ENCODE data around the gene SMYD4. TPM values are rescaled to one million over a fixed set of nuclear protein-coding genes. Genes with fewer than 3 reads are reported as not detected.
"Not testable (repeated sequence)": the region's sequence is repeated elsewhere in the genome, so short reads cannot be mapped to it uniquely, and the experiment has no call there.

Gene SMYD4
- total RNA-seq, 6 experiments from 2014 or later, result 6.3 to 10.3 (median 8.7) TPM

DNA sequence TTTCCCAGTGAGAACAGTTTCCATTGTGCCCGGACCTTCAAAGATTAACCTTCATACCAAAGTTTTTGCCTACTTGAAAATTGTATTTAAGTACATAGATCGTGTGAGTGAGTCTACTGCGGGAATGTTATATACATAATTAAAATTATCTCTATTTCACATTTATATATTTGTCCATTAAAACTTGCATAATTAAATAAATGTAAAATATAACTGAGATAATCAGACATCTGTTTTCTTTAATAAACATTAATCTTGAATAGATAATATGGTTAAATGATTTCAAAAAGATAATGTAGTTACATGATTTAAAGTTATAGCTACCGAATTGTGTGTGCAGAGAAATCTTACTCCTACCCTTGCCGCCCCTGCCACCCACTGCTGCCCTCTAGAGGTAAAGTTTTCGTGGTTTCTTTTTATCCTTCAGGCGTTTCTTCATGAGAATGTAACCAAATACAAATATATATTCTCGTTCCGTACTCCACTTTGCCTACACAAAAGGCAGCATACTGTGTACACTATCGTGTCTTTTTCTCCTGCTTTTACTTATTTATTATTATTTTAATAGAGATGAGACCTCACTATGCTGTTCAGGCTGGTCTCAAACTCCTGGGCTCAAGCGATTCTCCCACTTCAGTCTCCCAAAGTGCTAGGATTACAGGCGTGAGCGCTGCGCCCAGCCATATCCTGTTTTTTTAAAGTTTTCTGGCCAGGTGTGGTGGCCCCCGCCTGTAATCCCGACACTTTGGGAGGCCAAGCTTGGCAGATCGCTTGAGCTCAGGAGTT lies 35.7 kb upstream of the SMYD4 start:
- H3K36me3 Mint-ChIP-seq (ENCODE audit: low read depth), result peaks cover 5% of the 10 kb centered on the region; the same call in 1 of the 2 replicates
- H3K4me3 Mint-ChIP-seq, result no peak overlapping the region
- no peaks in the 10 kb centered on the region for H3K4me1 Mint-ChIP-seq (ENCODE audit: low read depth)
- peak; percentile 19 for DNase-seq
- H3K27me3 Mint-ChIP-seq (ENCODE audit: insufficient read depth), result no peaks in the 10 kb centered on the region; the same call in 1 of the 2 replicates
- no peaks in the 10 kb centered on the region for H3K9me3 Mint-ChIP-seq
- no peak overlapping the region for H3K27ac Mint-ChIP-seq
- TF ChIP-seq, protein P1, sequence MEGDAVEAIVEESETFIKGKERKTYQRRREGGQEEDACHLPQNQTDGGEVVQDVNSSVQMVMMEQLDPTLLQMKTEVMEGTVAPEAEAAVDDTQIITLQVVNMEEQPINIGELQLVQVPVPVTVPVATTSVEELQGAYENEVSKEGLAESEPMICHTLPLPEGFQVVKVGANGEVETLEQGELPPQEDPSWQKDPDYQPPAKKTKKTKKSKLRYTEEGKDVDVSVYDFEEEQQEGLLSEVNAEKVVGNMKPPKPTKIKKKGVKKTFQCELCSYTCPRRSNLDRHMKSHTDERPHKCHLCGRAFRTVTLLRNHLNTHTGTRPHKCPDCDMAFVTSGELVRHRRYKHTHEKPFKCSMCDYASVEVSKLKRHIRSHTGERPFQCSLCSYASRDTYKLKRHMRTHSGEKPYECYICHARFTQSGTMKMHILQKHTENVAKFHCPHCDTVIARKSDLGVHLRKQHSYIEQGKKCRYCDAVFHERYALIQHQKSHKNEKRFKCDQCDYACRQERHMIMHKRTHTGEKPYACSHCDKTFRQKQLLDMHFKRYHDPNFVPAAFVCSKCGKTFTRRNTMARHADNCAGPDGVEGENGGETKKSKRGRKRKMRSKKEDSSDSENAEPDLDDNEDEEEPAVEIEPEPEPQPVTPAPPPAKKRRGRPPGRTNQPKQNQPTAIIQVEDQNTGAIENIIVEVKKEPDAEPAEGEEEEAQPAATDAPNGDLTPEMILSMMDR (IDR thresholded peaks at IDR 0.05), result peak; percentile 85

DNA sequence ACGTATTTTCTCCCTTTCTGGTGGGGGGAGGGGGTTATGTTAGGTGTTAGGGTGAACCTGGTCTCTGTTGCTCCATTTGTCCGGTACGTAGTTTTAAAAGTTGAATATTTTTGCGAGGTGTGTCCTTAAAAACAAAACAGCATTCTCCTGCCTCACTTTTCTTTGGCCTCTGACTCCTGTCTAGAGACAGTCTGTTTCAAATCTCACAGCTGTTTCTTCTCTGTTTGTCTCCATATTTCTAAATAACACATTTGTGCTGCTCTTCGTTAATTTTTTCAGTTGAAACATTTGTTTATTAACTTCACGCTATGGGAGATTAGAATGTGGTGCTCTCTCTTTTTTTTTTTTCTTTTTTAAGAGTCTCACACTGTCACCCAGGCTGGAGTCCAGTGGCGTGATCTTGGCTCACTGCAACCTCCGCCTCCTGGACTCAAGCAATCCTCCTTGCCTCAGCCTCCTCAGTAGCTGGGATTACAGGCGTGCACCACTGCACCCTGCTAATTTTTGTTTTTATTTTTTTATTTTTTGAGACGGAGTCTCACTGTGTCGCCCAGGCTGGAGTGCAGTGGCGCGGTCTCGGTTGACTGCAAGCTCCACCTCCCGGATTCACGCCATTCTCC lies 31.8 kb upstream of the SMYD4 start:
- Mint-ChIP-seq H3K27ac (no peak overlapping the region), H3K4me3 (no peak overlapping the region), H3K4me1 (ENCODE audit: low read depth) (no peaks in the 10 kb centered on the region), H3K27me3 (ENCODE audit: insufficient read depth) (no peaks in the 10 kb centered on the region; the same call in 1 of the 2 replicates), H3K9me3 (no peaks in the 10 kb centered on the region), H3K36me3 (ENCODE audit: low read depth) (peaks cover 5% of the 10 kb centered on the region; the same call in 1 of the 2 replicates)
- TF ChIP-seq, protein P1 (IDR thresholded peaks at IDR 0.05), result no peak
- no peak for DNase-seq

DNA sequence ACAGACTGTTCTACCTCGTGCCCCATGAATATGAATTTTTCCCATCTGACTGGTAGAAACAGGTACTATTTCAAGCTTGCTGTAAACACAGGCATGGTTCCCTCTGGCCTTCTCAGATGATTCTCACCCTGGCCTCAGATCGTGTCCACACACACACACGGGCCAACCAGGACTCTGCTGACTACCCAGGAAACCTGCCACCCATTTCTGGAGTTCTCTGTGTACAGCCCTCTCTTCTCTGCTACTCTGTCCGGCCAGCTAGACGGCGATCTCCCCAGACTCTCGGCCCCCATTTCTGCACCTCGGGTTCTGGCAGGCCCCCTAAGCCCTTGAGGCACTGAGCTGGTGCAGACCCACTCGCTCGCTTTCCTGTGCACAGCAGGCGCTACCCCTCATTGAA lies 31.3 kb upstream of the SMYD4 start:
- Mint-ChIP-seq H3K36me3 (ENCODE audit: low read depth) (peaks cover 5% of the 10 kb centered on the region; the same call in 1 of the 2 replicates), H3K27ac (no peak overlapping the region), H3K9me3 (no peaks in the 10 kb centered on the region), H3K27me3 (ENCODE audit: insufficient read depth) (no peaks in the 10 kb centered on the region; the same call in 1 of the 2 replicates), H3K4me3 (no peak overlapping the region), H3K4me1 (ENCODE audit: low read depth) (no peaks in the 10 kb centered on the region)
- no peak for DNase-seq
- TF ChIP-seq, protein P1 (IDR thresholded peaks at IDR 0.05), result no peak

DNA sequence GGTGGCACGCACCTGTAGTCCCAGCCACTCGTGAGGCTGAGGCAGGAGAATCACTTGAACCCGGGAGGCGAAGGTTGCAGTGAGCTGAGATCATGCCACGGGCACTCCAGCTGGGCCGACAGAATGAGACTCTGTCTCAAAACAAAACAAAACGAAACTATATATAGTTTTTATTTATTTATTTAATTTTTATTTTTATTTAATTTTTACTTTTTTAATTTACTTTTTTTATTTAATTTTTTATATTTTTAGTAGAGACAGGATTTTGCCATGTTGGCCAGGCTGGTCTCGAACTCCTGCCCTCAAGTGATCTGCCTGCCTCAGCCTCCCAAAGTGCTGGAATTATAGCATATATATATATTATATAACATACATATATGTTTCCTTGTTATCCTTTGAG lies 26.8 kb upstream of the SMYD4 start:
- H3K27ac Mint-ChIP-seq; H3K36me3 Mint-ChIP-seq (ENCODE audit: low read depth); H3K4me3 Mint-ChIP-seq; H3K9me3 Mint-ChIP-seq; H3K4me1 Mint-ChIP-seq (ENCODE audit: low read depth); H3K27me3 Mint-ChIP-seq (ENCODE audit: insufficient read depth); DNase-seq: not testable (repeated sequence)

- Mint-ChIP-seq H3K9me3 (no peaks in the 10 kb centered on the region), H3K27ac (no peak overlapping the region), H3K4me3 (no peak overlapping the region), H3K27me3 (ENCODE audit: insufficient read depth) (peaks cover 5% of the 10 kb centered on the region), H3K36me3 (ENCODE audit: low read depth) (no peaks in the 10 kb centered on the region; the same call in 1 of the 2 replicates), H3K4me1 (ENCODE audit: low read depth) (peaks cover 13% of the 10 kb centered on the region)
- no peak for DNase-seq
- TF ChIP-seq, protein P1 (IDR thresholded peaks at IDR 0.05), result no peak
Observed at GRCh38 chr17:1853698-1854097, 24.0 kb upstream of the SMYD4 start.

- no peaks in the 10 kb centered on the region; the same call in 1 of the 2 replicates for H3K36me3 Mint-ChIP-seq (ENCODE audit: low read depth)
- peaks cover 13% of the 10 kb centered on the region for H3K4me1 Mint-ChIP-seq (ENCODE audit: low read depth)
- H3K9me3 Mint-ChIP-seq, result no peaks in the 10 kb centered on the region
- no peak for DNase-seq
- H3K27ac Mint-ChIP-seq, result no peak overlapping the region
- TF ChIP-seq, protein P1 (IDR thresholded peaks at IDR 0.05), result no peak
- H3K4me3 Mint-ChIP-seq, result no peak overlapping the region
- H3K27me3 Mint-ChIP-seq (ENCODE audit: insufficient read depth), result peaks cover 5% of the 10 kb centered on the region
Observed at GRCh38 chr17:1852327-1852726, 22.6 kb upstream of the SMYD4 start.

Measured in HFFc6 (cell line).